Activated CD8-positive, alpha-beta T cell treated with anti-CD3 and anti-CD28 coated beads for 36 hours (primary cell): ENCODE results near the gene KCND3. TPM values are rescaled to one million over a fixed set of nuclear protein-coding genes. Genes with fewer than 3 reads are reported as not detected.

ENCODE experiments used
- ATAC-seq: fragments of 200-7000 bp; cut with Tn5 transposase; one replicate; pipeline ENCODE4 v1.10.0; 2021; ENCODE audit warnings: mild to moderate bottlenecking, moderate library complexity
- CTCF ChIA-PET: fragments of 350-600 bp; sonication (Branson Sonifier 250); formaldehyde crosslinking; loops from one replicate; lab custom pipeline; 2021; ENCODE audit warnings: antibody characterized with exemption; lab: Charles Lee
- POLR2A ChIA-PET: fragments of 350-600 bp; sonication (Branson Sonifier 250); formaldehyde crosslinking; loops from one replicate; lab custom pipeline; 2021; ENCODE audit warnings: antibody characterized with exemption; lab: Charles Lee
- DNase-seq: peaks from one replicate; pipeline ENCODE4 v3.0.0-alpha.2; 2020
- H3K27ac Mint-ChIP-seq: one replicate; pipeline ENCODE4 v1.8.0; 2021; ENCODE audit warnings: mild to moderate bottlenecking, mixed read lengths
- H3K27me3 Mint-ChIP-seq: one replicate; pipeline ENCODE4 v1.8.0; 2021; ENCODE audit warnings: mixed read lengths
- H3K36me3 Mint-ChIP-seq: one replicate; pipeline ENCODE4 v1.8.0; 2021; ENCODE audit warnings: low read depth, mixed read lengths
- H3K4me1 Mint-ChIP-seq: one replicate; pipeline ENCODE4 v1.8.0; 2021; ENCODE audit warnings: low read depth, mixed read lengths
- H3K4me3 Mint-ChIP-seq: one replicate; pipeline ENCODE4 v1.8.0; 2021; ENCODE audit warnings: mild to moderate bottlenecking, moderate library complexity, mixed read lengths
- H3K9me3 Mint-ChIP-seq: one replicate; pipeline ENCODE4 v1.8.0; 2021; ENCODE audit warnings: mixed read lengths
- CTCF ChIP-seq: fragments of 200-600 bp; IDR thresholded peaks from one replicate; pipeline ENCODE4 v1.8.0; 2022; ENCODE audit warnings: antibody characterized with exemption, mild to moderate bottlenecking
- intact Hi-C: fragments of 100-400 bp; cut with micrococcal nuclease; formaldehyde crosslinking; loops from one replicate; pipeline ENCODE4 v1.10.0; 2022
- total RNA-seq, 2 experiments: library from RNA; stranded (reverse); gene quantifications; one replicate each; pipeline ENCODE4 v1.2.3, GENCODE V29; 2021

The KCND3 gene
- total RNA-seq, 2 experiments from 2014 or later, result not detected

GRCh38 chr1:111856411-111857185, 132.9 kb downstream of the KCND3 start:
- ChIA-PET POLR2A (no interaction called here), CTCF (no interaction called here)
- Mint-ChIP-seq H3K4me3 (no peak overlapping the region), H3K27ac (no peak overlapping the region), H3K36me3 (no peaks in the 10 kb centered on the region), H3K4me1 (no peaks in the 10 kb centered on the region), H3K27me3 (peaks cover 14% of the 10 kb centered on the region), H3K9me3 (no peaks in the 10 kb centered on the region)
- DNase-seq (no peak), ATAC-seq (no peak)
- no peak for TF ChIP-seq CTCF
- intact Hi-C loops, result no loop called here

- DNase-seq (no peak), ATAC-seq (no peak)
- H3K4me1 Mint-ChIP-seq, result no peaks in the 10 kb centered on the region
- H3K27ac Mint-ChIP-seq, result no peak overlapping the region
- ChIA-PET CTCF (no interaction called here), POLR2A (no interaction called here)
- H3K36me3 Mint-ChIP-seq, result no peaks in the 10 kb centered on the region
- intact Hi-C loops, result no loop called here
- no peaks in the 10 kb centered on the region for H3K9me3 Mint-ChIP-seq
- no peak overlapping the region for H3K4me3 Mint-ChIP-seq
- TF ChIP-seq CTCF, result no peak
- peaks cover 12% of the 10 kb centered on the region for H3K27me3 Mint-ChIP-seq
Measured at GRCh38 chr1:111855260-111855659, 134.2 kb downstream of the KCND3 start.

- ATAC-seq (no peak), DNase-seq (no peak)
- POLR2A ChIA-PET, result no interaction called here
- Mint-ChIP-seq H3K9me3 (no peaks in the 10 kb centered on the region), H3K4me1 (no peaks in the 10 kb centered on the region), H3K4me3 (no peak overlapping the region), H3K36me3 (no peaks in the 10 kb centered on the region), H3K27me3 (peaks cover 6% of the 10 kb centered on the region), H3K27ac (no peak overlapping the region)
- intact Hi-C loops, result no loop called here
- no peak for TF ChIP-seq CTCF
- CTCF ChIA-PET, result no interaction called here
Measured at GRCh38 chr1:111852261-111852721, 137.2 kb downstream of the KCND3 start.

GRCh38 chr1:111851552-111851951, 137.9 kb downstream of the KCND3 start:
- ChIA-PET POLR2A (no interaction called here), CTCF (no interaction called here)
- Mint-ChIP-seq H3K27ac (no peak overlapping the region), H3K27me3 (peaks cover 4% of the 10 kb centered on the region), H3K36me3 (no peaks in the 10 kb centered on the region), H3K4me1 (no peaks in the 10 kb centered on the region), H3K9me3 (no peaks in the 10 kb centered on the region), H3K4me3 (no peak overlapping the region)
- intact Hi-C loops, result no loop called here
- TF ChIP-seq CTCF, result no peak
- DNase-seq (no peak), ATAC-seq (no peak)

GRCh38 chr1:111850109-111850508, 139.4 kb downstream of the KCND3 start:
- TF ChIP-seq CTCF, result no peak
- intact Hi-C loops, result no loop called here
- ChIA-PET POLR2A (interaction anchor here (1.0 kb wide), 1 partner anchor 19 kb away, joined by 3 read pairs; no protein-coding TSS in a partner anchor), CTCF (no interaction called here)
- Mint-ChIP-seq H3K4me3 (no peak overlapping the region), H3K4me1 (no peaks in the 10 kb centered on the region), H3K27me3 (peaks cover 3% of the 10 kb centered on the region), H3K9me3 (no peaks in the 10 kb centered on the region), H3K27ac (no peak overlapping the region), H3K36me3 (no peaks in the 10 kb centered on the region)
- ATAC-seq (no peak), DNase-seq (no peak)
